Midbrain (tissue), 1 donor: ENCODE results near the gene PHTF2.
"Not testable (repeated sequence)": the region's sequence is repeated elsewhere in the genome, so short reads cannot be mapped to it uniquely, and the experiment has no call there.

Experiments used
- DNase-seq: peaks from one replicate; lab custom pipeline; 2025; lab: John Stamatoyannopoulos, UW

PHTF2 gene

GRCh38 chr7:77798394-77799077 is at the start of gene PHTF2, which contains the start of gene TMEM60:
Gene PHTF2, plus strand, starts transcription at chr7:77798773.
Gene TMEM60, minus strand, starts transcription at chr7:77798434. Its CDS starts 4,061 bp downstream, at chr7:77794373.
- peak; percentile 100 for DNase-seq

- DNase-seq = no peak
Measured at GRCh38 chr7:77752016-77752415, 46.6 kb upstream of the PHTF2 start.

GRCh38 chr7:77753173-77753572 is 45.4 kb upstream of the PHTF2 start:
- DNase-seq = no peak

- DNase-seq = no peak
Measured at GRCh38 chr7:77757589-77757988, 41.0 kb upstream of the PHTF2 start.

- DNase-seq = peak; percentile 78
Measured at GRCh38 chr7:77759294-77759889, 39.2 kb upstream of the PHTF2 start.

- DNase-seq = no peak
Measured at GRCh38 chr7:77760809-77761453, 37.6 kb upstream of the PHTF2 start.

GRCh38 chr7:77765481-77765880 is 33.1 kb upstream of the PHTF2 start:
- no peak for DNase-seq

- DNase-seq = no peak
Measured at GRCh38 chr7:77765906-77766800, 32.4 kb upstream of the PHTF2 start.

- no peak for DNase-seq
Measured at GRCh38 chr7:77766801-77767605, 31.6 kb upstream of the PHTF2 start.

GRCh38 chr7:77770316-77770715 is 28.3 kb upstream of the PHTF2 start:
- no peak for DNase-seq

GRCh38 chr7:77771901-77772300 is 26.7 kb upstream of the PHTF2 start:
- no peak for DNase-seq

GRCh38 chr7:77778535-77778934 is 20.0 kb upstream of the PHTF2 start:
- DNase-seq = no peak

GRCh38 chr7:77782383-77782782 is 16.2 kb upstream of the PHTF2 start:
- no peak for DNase-seq

- DNase-seq = no peak
Measured at GRCh38 chr7:77783111-77783510, 15.5 kb upstream of the PHTF2 start.

- DNase-seq = no peak
Measured at GRCh38 chr7:77783545-77783944, 15.0 kb upstream of the PHTF2 start.

- DNase-seq = not testable (repeated sequence)
Measured at GRCh38 chr7:77784426-77784825, 14.1 kb upstream of the PHTF2 start.

GRCh38 chr7:77786018-77786417 is 12.6 kb upstream of the PHTF2 start:
- no peak for DNase-seq

- DNase-seq = no peak
Measured at GRCh38 chr7:77786741-77787140, 11.8 kb upstream of the PHTF2 start.

GRCh38 chr7:77788327-77788902 is 10.2 kb upstream of the PHTF2 start:
- no peak for DNase-seq

- no peak for DNase-seq
Measured at GRCh38 chr7:77791336-77791735, 7.2 kb upstream of the PHTF2 start.

- no peak for DNase-seq
Measured at GRCh38 chr7:77791956-77792355, 6.6 kb upstream of the PHTF2 start.
